Measurements from ENCODE around the gene NEUROD1.
"Not testable (repeated sequence)": the region's sequence is repeated elsewhere in the genome, so short reads cannot be mapped to it uniquely, and the experiment has no call there.

DNA sequence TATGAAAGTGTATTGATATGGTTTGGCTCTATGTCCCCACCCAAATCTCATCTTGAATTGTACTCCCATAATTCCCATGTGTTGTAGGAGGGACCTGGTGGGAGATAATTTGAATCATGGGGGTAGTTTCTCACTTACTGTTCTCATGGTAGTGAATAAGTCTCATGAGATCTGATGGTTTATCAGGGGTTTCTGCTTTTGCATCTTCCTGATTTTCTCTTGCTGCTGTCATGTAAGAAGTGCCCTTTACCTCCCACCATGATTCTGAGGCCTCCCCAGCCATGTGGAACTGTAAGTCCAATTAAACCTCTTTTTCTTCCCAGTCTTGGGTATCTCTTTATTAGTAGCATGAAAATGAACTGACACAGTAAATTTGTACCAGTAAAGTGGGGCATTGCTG, 30.7 kb upstream of the NEUROD1 start:
- TF ChIP-seq, protein P1, sequence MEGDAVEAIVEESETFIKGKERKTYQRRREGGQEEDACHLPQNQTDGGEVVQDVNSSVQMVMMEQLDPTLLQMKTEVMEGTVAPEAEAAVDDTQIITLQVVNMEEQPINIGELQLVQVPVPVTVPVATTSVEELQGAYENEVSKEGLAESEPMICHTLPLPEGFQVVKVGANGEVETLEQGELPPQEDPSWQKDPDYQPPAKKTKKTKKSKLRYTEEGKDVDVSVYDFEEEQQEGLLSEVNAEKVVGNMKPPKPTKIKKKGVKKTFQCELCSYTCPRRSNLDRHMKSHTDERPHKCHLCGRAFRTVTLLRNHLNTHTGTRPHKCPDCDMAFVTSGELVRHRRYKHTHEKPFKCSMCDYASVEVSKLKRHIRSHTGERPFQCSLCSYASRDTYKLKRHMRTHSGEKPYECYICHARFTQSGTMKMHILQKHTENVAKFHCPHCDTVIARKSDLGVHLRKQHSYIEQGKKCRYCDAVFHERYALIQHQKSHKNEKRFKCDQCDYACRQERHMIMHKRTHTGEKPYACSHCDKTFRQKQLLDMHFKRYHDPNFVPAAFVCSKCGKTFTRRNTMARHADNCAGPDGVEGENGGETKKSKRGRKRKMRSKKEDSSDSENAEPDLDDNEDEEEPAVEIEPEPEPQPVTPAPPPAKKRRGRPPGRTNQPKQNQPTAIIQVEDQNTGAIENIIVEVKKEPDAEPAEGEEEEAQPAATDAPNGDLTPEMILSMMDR (IDR thresholded peaks at IDR 0.05; ENCODE audit: borderline replicate concordance, extremely low read depth, low read length, poor library complexity, severe bottlenecking): not testable (repeated sequence)
- not testable (repeated sequence) for TF ChIP-seq EZH2 (IDR thresholded peaks at IDR 0.05; ENCODE audit: borderline replicate concordance, low read depth, low read length, severe bottlenecking)

All from DND-41 (cell line).